A673 (cell line): ENCODE data around the gene MLXIP. TPM values are rescaled to one million over a fixed set of nuclear protein-coding genes. Genes with fewer than 3 reads are reported as not detected.

Experiments used
- BruUV-seq: library from RNA; stranded (reverse); fragments of 400-500 nt; replicated peaks from 2 replicates; lab custom pipeline; 2021; lab: Mats Ljungman, UMichigan
- CTCF ChIA-PET: fragments of 300-600 bp; sonication (Branson Sonifier 250); formaldehyde crosslinking; loops from one replicate; lab custom pipeline; 2022; ENCODE audit warnings: antibody characterized with exemption; lab: Charles Lee
- POLR2A ChIA-PET: fragments of 300-600 bp; sonication (Branson Sonifier 250); formaldehyde crosslinking; loops from one replicate; lab custom pipeline; 2022; ENCODE audit warnings: antibody characterized with exemption; ENCODE audit not compliant: low non-redundant PET; lab: Charles Lee
- DNase-seq: peaks from one replicate; pipeline ENCODE4 v3.0.0-alpha.2; 2015; ENCODE audit warnings: low spot score
- H3K27ac ChIP-seq: fragments of 200-600 bp; sonication (generic); 2 replicates; pipeline ENCODE4 v1.5.1; 2016; ENCODE audit warnings: mixed run types, low read depth, mild to moderate bottlenecking, mixed read lengths, antibody characterized with exemption, low read length; ENCODE audit not compliant: poor library complexity, severe bottlenecking
- H3K27me3 ChIP-seq: fragments of 200-600 bp; sonication (generic); replicated peaks from 2 replicates; pipeline ENCODE4 v1.6.1; 2017; ENCODE audit warnings: mixed run types, low read depth, mild to moderate bottlenecking, mixed read lengths, antibody characterized with exemption, low read length; ENCODE audit not compliant: insufficient read depth, poor library complexity
- H3K36me3 ChIP-seq: fragments of 200-600 bp; sonication (generic); 2 replicates; pipeline ENCODE4 v1.6.1; 2016; ENCODE audit warnings: mixed run types, mild to moderate bottlenecking, mixed read lengths, antibody characterized with exemption, low read length; ENCODE audit not compliant: insufficient read depth, poor library complexity, severe bottlenecking
- H3K4me1 ChIP-seq: fragments of 200-600 bp; sonication (generic); 2 replicates; pipeline ENCODE4 v1.6.1; 2017; ENCODE audit warnings: mixed run types, mild to moderate bottlenecking, mixed read lengths, antibody characterized with exemption, low read length; ENCODE audit not compliant: insufficient read depth, poor library complexity, severe bottlenecking
- H3K4me3 ChIP-seq: fragments of 200-600 bp; sonication (generic); 2 replicates; pipeline ENCODE4 v1.5.1; 2016; ENCODE audit warnings: low read depth, mixed run types, mild to moderate bottlenecking, mixed read lengths, low read length; ENCODE audit not compliant: poor library complexity, severe bottlenecking
- H3K9me3 ChIP-seq: fragments of 200-600 bp; sonication (generic); 2 replicates; pipeline ENCODE4 v1.6.1; 2016; ENCODE audit warnings: mixed run types, low read depth, mild to moderate bottlenecking, mixed read lengths, antibody characterized with exemption, low read length; ENCODE audit not compliant: poor library complexity, severe bottlenecking
- CTCF ChIP-seq: fragments of 300-800, 200-600 bp; sonication (generic); conservative IDR thresholded peaks from 2 replicates; pipeline ENCODE4 v1.5.1; 2017; ENCODE audit warnings: low read depth, mild to moderate bottlenecking, antibody characterized with exemption, low read length, moderate library complexity, mixed read lengths
- EZH2 ChIP-seq: fragments of 200-600 bp; sonication (generic); IDR thresholded peaks from 2 replicates; pipeline ENCODE4 v1.6.1; 2017; ENCODE audit warnings: borderline replicate concordance, low read depth, mild to moderate bottlenecking, mixed read lengths, antibody characterized with exemption, low read length; ENCODE audit not compliant: poor library complexity, severe bottlenecking
- intact Hi-C: fragments of 100-400 bp; cut with micrococcal nuclease; formaldehyde crosslinking; loops from one replicate; pipeline ENCODE4 v1.10.0; 2022; ENCODE audit not compliant: unreplicated experiment
- total RNA-seq: library from RNA; stranded (reverse); gene quantifications from 2 replicates; pipeline ENCODE4 v1.2.3, GENCODE V29; 2021

The MLXIP gene
- total RNA-seq, 1 experiment from 2014 or later: 32.7 TPM

DNA sequence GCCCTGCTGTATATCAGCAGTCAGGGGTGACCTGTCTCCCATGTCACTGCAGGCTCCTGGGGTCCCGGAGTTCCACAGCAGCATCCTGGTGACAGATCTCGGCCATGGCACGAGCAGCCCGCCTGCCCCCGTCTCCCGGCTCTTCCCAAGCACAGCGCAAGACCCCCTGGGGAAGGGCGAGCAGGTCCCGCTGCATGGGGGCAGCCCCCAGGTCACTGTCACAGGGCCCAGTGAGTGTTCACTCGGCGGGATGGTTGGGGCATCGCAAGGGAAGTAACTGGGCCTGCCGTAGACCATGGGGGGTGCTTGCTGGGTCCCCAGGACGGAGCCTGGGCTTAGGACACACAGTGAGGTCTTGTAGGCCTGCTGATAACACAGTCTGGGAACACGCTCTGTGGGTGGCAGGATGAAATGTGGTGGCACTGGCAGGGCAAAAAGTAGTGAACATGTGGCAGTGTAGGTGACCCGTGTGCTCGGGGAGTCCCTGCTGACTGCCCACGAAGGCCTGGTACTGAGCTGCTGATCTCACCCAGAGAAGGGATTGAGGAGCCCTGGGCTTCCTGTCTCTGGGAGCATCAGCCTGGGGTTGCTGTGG is 57.0 kb downstream of the MLXIP start:
- POLR2A ChIA-PET: no interaction called here

GRCh38 chr12:122137229-122137628 is 58.7 kb downstream of the MLXIP start:
- intact Hi-C loops: no loop called here
- no TSS peak for BruUV-seq
- TF ChIP-seq CTCF (peak; percentile 32), EZH2 (no peak)
- POLR2A ChIA-PET: no interaction called here
- no peaks in the 10 kb centered on the region for H3K9me3 ChIP-seq
- CTCF ChIA-PET: no interaction called here
- H3K36me3 ChIP-seq: no peaks in the 10 kb centered on the region
- no peaks in the 10 kb centered on the region for H3K27me3 ChIP-seq
- H3K4me3 ChIP-seq: no peak overlapping the region
- no peaks in the 10 kb centered on the region for H3K4me1 ChIP-seq
- H3K27ac ChIP-seq: no peak overlapping the region
- no peak for DNase-seq

More for the DNA sequence above, 57.0 kb downstream of the MLXIP start:
- Histone ChIP-seq H3K4me1 (no peaks in the 10 kb centered on the region), H3K4me3 (no peak overlapping the region), H3K9me3 (no peaks in the 10 kb centered on the region), H3K36me3 (peaks cover 6% of the 10 kb centered on the region), H3K27ac (no peak overlapping the region), H3K27me3 (no peaks in the 10 kb centered on the region)
- CTCF ChIA-PET: no interaction called here
- BruUV-seq: no TSS peak
- intact Hi-C loops: no loop called here
- no peak for DNase-seq
- TF ChIP-seq EZH2 (no peak), CTCF (no peak)

DNA sequence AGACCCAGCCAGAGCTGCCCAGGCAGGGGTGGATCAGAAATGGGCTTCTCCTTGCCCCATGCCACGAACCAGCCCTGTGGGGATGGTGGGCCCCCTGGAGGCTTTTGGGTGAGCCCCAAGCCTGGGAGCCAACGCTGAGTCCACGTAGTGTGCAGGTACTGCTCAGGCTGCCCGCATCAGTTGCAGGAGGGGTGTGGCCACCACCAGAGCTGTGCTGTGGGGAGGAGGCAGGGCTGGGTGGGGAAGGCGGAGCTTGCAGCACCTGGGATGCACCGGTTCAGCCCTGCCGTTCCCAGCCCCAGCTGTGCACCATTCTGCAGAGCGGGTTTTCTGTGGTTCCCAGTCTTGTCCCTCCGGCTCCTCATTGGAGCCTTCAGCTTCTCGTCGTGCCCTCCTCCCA is 59.1 kb downstream of the MLXIP start:
- no peak for TF ChIP-seq EZH2
- TF ChIP-seq CTCF: no peak
- H3K36me3 ChIP-seq: no peaks in the 10 kb centered on the region
- H3K9me3 ChIP-seq: no peaks in the 10 kb centered on the region
- POLR2A ChIA-PET: no interaction called here
- H3K27ac ChIP-seq: no peak overlapping the region
- H3K4me1 ChIP-seq: no peaks in the 10 kb centered on the region
- no peak overlapping the region for H3K4me3 ChIP-seq
- no TSS peak for BruUV-seq
- no peak for DNase-seq
- intact Hi-C loops: no loop called here
- CTCF ChIA-PET: no interaction called here
- H3K27me3 ChIP-seq: no peaks in the 10 kb centered on the region
